GM12875 (cell line): ENCODE data around the gene TRIM38.

Experiments used
- H3K4me3 ChIP-seq: one replicate; pipeline ENCODE4 v1.5.1; 2011; ENCODE audit warnings: low read depth, low read length, control low read depth
- CTCF ChIP-seq: IDR thresholded peaks from 2 replicates; pipeline ENCODE4 v1.5.1; 2011; ENCODE audit warnings: low read depth, mild to moderate bottlenecking, control low read depth, inconsistent platforms, low read length, moderate library complexity, borderline replicate concordance; ENCODE audit not compliant: insufficient read depth

Gene TRIM38

GRCh38 chr6:26031595-26032339, 69.2 kb downstream of the TRIM38 start:
- peak overlapping the region; percentile 57 for H3K4me3 ChIP-seq
- TF ChIP-seq CTCF = peak; percentile 10; the same call in 1 of the 2 replicates

GRCh38 chr6:26032340-26033084, 69.9 kb downstream of the TRIM38 start:
- TF ChIP-seq CTCF = no peak
- peak overlapping the region; percentile 38 for H3K4me3 ChIP-seq

- TF ChIP-seq CTCF = no peak
- H3K4me3 ChIP-seq = peak overlapping the region; percentile 38
Measured at GRCh38 chr6:26033085-26033940, 70.7 kb downstream of the TRIM38 start.

GRCh38 chr6:26033941-26034354, 71.3 kb downstream of the TRIM38 start:
- peak overlapping the region; percentile 26 for H3K4me3 ChIP-seq
- TF ChIP-seq CTCF = no peak

GRCh38 chr6:26034905-26035304, 72.3 kb downstream of the TRIM38 start:
- no peak overlapping the region for H3K4me3 ChIP-seq
- TF ChIP-seq CTCF = no peak
